Suprapubic skin (tissue), 4 donors: ENCODE data around the gene SMIM29. TPM values are rescaled to one million over a fixed set of nuclear protein-coding genes. Genes with fewer than 3 reads are reported as not detected.

ENCODE experiments used
- DNase-seq, 2 donors: peaks; one replicate each; pipeline ENCODE4 v3.0.0-alpha.2; 2019; ENCODE audit warnings: low spot score in 2 of 2
- H3K27ac ChIP-seq: fragments of 200-600 bp; sonication (generic); one replicate; pipeline ENCODE4 v1.5.1; 2019
- H3K27me3 ChIP-seq: fragments of 200-600 bp; sonication (generic); one replicate; pipeline ENCODE4 v1.5.1; 2019
- H3K36me3 ChIP-seq: fragments of 200-600 bp; sonication (generic); one replicate; pipeline ENCODE4 v1.5.1; 2019
- H3K4me1 ChIP-seq: fragments of 200-600 bp; sonication (generic); one replicate; pipeline ENCODE4 v1.5.1; 2019
- H3K4me3 ChIP-seq: fragments of 200-600 bp; sonication (generic); one replicate; pipeline ENCODE4 v1.5.1; 2019; ENCODE audit warnings: mild to moderate bottlenecking
- H3K9me3 ChIP-seq: fragments of 200-600 bp; sonication (generic); one replicate; pipeline ENCODE4 v1.5.1; 2019
- CTCF ChIP-seq, 2 donors: fragments of 200-600 bp in 1 of 2; fragments of 450-650 bp in 1 of 2; sonication (generic) in 1 of 2; IDR thresholded peaks; one replicate each; pipeline ENCODE4 v1.5.1; 2016 to 2019; ENCODE audit warnings: antibody characterized with exemption in 2 of 2, mild to moderate bottlenecking in 1 of 2, moderate library complexity in 1 of 2
- EP300 ChIP-seq: sonication (generic); formaldehyde crosslinking; IDR thresholded peaks from one replicate; pipeline ENCODE4 v1.6.1; 2017; ENCODE audit warnings: antibody characterized with exemption
- POLR2A ChIP-seq, 2 donors: fragments of 450-650 bp; IDR thresholded peaks; one replicate each; pipeline ENCODE4 v1.6.1; 2017; ENCODE audit warnings: antibody characterized with exemption in 2 of 2, mild to moderate bottlenecking in 2 of 2, moderate library complexity in 2 of 2
- POLR2AphosphoS5 ChIP-seq, 3 donors: sonication (generic); formaldehyde crosslinking; IDR thresholded peaks; one replicate each; pipeline ENCODE4 v1.6.1; 2017; ENCODE audit warnings: antibody characterized with exemption in 3 of 3
- WGBS: methylation state at CpG from one replicate; pipeline ENCODE4 v1.1.5; 2018; 5-methylcytosine and 5-hydroxymethylcytosine counted together
- total RNA-seq, 4 donors: library from RNA; depleted of rRNA; stranded (reverse); fragments of >200 nt; gene quantifications; one replicate each; pipeline ENCODE4 v1.1.0, GENCODE V29; 2016

SMIM29 gene
- total RNA-seq, 4 donors from 2014 or later = 45.2 to 58.8 (median 51.2) TPM

- no peak for DNase-seq
- no peaks in the 10 kb centered on the region for H3K9me3 ChIP-seq
- peaks cover 7% of the 10 kb centered on the region for H3K4me1 ChIP-seq
- 92% methylated on average over 4 of the region's 4 CpGs for WGBS
- no peaks in the 10 kb centered on the region for H3K27me3 ChIP-seq
- peaks cover 4% of the 10 kb centered on the region for H3K36me3 ChIP-seq
- no peak for TF ChIP-seq POLR2A (IDR thresholded peaks at IDR 0.05)
- TF ChIP-seq EP300 = no peak
- no peak for TF ChIP-seq CTCF (IDR thresholded peaks at IDR 0.05)
- TF ChIP-seq POLR2AphosphoS5 (IDR thresholded peaks at IDR 0.05) = no peak
- no peak overlapping the region for H3K4me3 ChIP-seq
- no peak overlapping the region for H3K27ac ChIP-seq
Measured at GRCh38 chr6:34277763-34278112, 28.9 kb upstream of the SMIM29 start.

- H3K4me1 ChIP-seq = peaks cover 4% of the 10 kb centered on the region
- WGBS = 76% methylated on average over 10 of the region's 10 CpGs
- TF ChIP-seq CTCF (IDR thresholded peaks at IDR 0.05) = no peak
- TF ChIP-seq EP300 = no peak
- TF ChIP-seq POLR2AphosphoS5 (IDR thresholded peaks at IDR 0.05) = no peak
- H3K27ac ChIP-seq = no peak overlapping the region
- H3K4me3 ChIP-seq = no peak overlapping the region
- DNase-seq = no peak
- no peaks in the 10 kb centered on the region for H3K27me3 ChIP-seq
- peaks cover 4% of the 10 kb centered on the region for H3K36me3 ChIP-seq
- H3K9me3 ChIP-seq = no peaks in the 10 kb centered on the region
Measured at GRCh38 chr6:34276881-34277762, 28.3 kb upstream of the SMIM29 start.

- no peak overlapping the region for H3K27ac ChIP-seq
- H3K36me3 ChIP-seq = peaks cover 4% of the 10 kb centered on the region
- H3K27me3 ChIP-seq = no peaks in the 10 kb centered on the region
- H3K9me3 ChIP-seq = no peaks in the 10 kb centered on the region
- TF ChIP-seq CTCF (IDR thresholded peaks at IDR 0.05) (no peak), POLR2A (IDR thresholded peaks at IDR 0.05) (no peak), POLR2AphosphoS5 (IDR thresholded peaks at IDR 0.05) (no peak), EP300 (no peak)
- no peak for DNase-seq
- no peak overlapping the region for H3K4me3 ChIP-seq
- peaks cover 4% of the 10 kb centered on the region for H3K4me1 ChIP-seq
- 97% methylated on average over 5 of the region's 5 CpGs for WGBS
Measured at GRCh38 chr6:34276191-34276590, 27.4 kb upstream of the SMIM29 start.

- Histone ChIP-seq H3K9me3 (no peaks in the 10 kb centered on the region), H3K27ac (no peak overlapping the region), H3K27me3 (no peaks in the 10 kb centered on the region), H3K4me3 (no peak overlapping the region), H3K36me3 (peaks cover 4% of the 10 kb centered on the region), H3K4me1 (peaks cover 4% of the 10 kb centered on the region)
- no peak for TF ChIP-seq POLR2A (IDR thresholded peaks at IDR 0.05)
- no peak for TF ChIP-seq CTCF (IDR thresholded peaks at IDR 0.05)
- no peak for TF ChIP-seq EP300
- TF ChIP-seq POLR2AphosphoS5 (IDR thresholded peaks at IDR 0.05) = no peak
- no peak for DNase-seq
- WGBS = 94% methylated on average over 3 of the region's 3 CpGs
Measured at GRCh38 chr6:34275128-34275804, 26.5 kb upstream of the SMIM29 start.

- no peak for TF ChIP-seq POLR2AphosphoS5 (IDR thresholded peaks at IDR 0.05)
- TF ChIP-seq CTCF (IDR thresholded peaks at IDR 0.05) = no peak
- no peak for TF ChIP-seq EP300
- no peak for TF ChIP-seq POLR2A (IDR thresholded peaks at IDR 0.05)
- no peaks in the 10 kb centered on the region for H3K36me3 ChIP-seq
- no peak overlapping the region for H3K4me3 ChIP-seq
- H3K4me1 ChIP-seq = peaks cover 4% of the 10 kb centered on the region
- 100% methylated on average over 1 of the region's 1 CpG for WGBS
- no peak for DNase-seq
- no peak overlapping the region for H3K27ac ChIP-seq
- no peaks in the 10 kb centered on the region for H3K27me3 ChIP-seq
- H3K9me3 ChIP-seq = no peaks in the 10 kb centered on the region
Measured at GRCh38 chr6:34274129-34274528, 25.3 kb upstream of the SMIM29 start.
